Erythroblast (primary cell): ENCODE data around the gene C3orf22.
A peak's percentile ranks its signal among the peaks of the same experiment; 100 is the strongest.
"Not testable (repeated sequence)": the region's sequence is repeated elsewhere in the genome, so short reads cannot be mapped to it uniquely, and the experiment has no call there.

Experiments used
- DNase-seq, 2 experiments: peaks; one replicate each; lab custom pipeline; 2025; lab: John Stamatoyannopoulos, UW
- GATA1 ChIP-seq: IDR thresholded peaks from 2 replicates; pipeline ENCODE4 v1.6.1; 2011; ENCODE audit warnings: low read depth, mild to moderate bottlenecking, control low read depth, low read length, moderate library complexity
- POLR2A ChIP-seq: IDR thresholded peaks from 2 replicates; pipeline ENCODE4 v1.6.1; 2011; ENCODE audit warnings: mild to moderate bottlenecking, low read length

The C3orf22 gene

GRCh38 chr3:126558336-126559071 is at the start of gene C3orf22:
Gene C3orf22 (minus strand): TSS chr3:126558932. CDS start chr3:126553390, 5,542 bp downstream.
- no peak for TF ChIP-seq GATA1
- no peak for TF ChIP-seq POLR2A
- no peak for DNase-seq

DNA sequence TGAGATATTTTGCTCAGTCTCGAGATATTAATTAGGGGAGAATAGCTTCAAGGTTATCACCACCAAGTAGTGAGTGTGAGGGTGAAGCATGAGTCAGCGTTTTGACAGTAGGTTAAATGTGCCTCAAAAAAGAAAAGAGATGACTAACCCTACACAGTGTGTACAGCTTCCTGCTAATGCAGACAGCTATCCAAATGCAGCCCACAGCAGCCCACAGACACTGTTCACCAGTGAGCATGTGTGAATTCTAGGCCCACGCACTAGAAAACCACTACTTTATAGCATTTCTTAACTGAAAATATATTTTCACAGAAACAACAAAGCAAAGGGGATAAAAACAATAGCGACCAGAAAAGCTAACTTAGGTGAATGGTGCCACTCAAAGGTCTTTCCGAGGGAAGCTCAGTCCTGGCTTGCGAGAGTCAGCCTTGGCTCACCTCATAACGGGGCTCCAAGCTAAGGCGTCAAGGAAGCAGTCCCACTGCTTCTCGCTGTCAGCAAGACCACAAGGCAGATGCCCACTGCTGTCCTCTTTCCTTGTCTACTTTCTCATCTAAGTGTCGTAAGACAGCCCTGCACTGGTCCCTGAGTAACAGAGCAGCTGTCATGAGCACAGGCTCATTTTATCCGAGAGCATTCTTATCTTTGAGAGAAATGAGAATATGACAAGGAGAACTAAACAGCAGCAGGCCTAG is 48.6 kb upstream of the C3orf22 start:
- DNase-seq, result peak; percentile 69 to 76
- TF ChIP-seq POLR2A, result no peak
- TF ChIP-seq GATA1, result no peak

- no peak for DNase-seq
- TF ChIP-seq GATA1 (no peak), POLR2A (no peak)
Measured at GRCh38 chr3:126606001-126606400, 47.3 kb upstream of the C3orf22 start.

DNA sequence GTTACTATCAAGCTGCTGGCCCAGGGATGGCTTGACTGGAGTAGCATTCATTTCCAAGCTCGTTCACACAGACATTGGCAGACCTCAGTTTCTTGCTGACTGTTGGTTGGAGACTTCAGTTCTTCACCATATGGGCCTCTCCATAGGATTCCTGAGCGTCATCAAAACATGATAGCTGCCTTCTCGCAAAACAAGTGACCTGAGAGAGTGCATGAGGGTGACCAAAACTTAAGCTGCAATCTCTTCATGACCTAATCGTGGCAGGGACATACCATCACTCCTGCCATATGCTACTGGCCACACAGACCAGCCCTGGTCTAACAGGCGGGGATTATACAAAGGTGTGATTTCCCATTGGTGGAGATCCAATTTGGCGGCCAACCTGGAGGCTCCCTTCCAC is 46.0 kb upstream of the C3orf22 start:
- no peak for TF ChIP-seq GATA1
- TF ChIP-seq POLR2A, result no peak
- DNase-seq, result no peak

DNA sequence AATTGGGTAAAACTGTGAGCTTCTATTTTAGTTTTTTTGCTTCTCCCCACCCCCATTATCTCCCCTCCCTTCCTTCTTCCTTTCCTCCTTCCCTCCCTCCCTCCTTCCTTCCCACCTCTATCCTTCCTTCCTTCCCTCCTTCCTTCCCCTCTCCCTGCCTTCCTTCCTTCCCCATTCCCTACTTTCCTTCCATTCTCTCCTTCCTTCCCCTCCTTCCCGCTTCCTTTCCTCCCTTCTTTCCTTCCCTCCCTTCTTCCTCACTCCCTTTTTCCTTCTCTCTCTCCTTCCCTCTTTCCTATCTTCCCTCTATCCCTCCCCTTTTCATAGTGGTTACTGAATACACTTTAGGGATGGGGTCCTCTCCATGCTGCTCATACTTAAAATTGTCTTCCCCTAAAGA is 40.4 kb upstream of the C3orf22 start:
- no peak for DNase-seq
- TF ChIP-seq GATA1 (no peak), POLR2A (no peak)

- DNase-seq, result not testable (repeated sequence)
Measured at GRCh38 chr3:126595479-126595878, 36.7 kb upstream of the C3orf22 start.

GRCh38 chr3:126591515-126591914 is 32.8 kb upstream of the C3orf22 start:
- not testable (repeated sequence) for DNase-seq

DNA sequence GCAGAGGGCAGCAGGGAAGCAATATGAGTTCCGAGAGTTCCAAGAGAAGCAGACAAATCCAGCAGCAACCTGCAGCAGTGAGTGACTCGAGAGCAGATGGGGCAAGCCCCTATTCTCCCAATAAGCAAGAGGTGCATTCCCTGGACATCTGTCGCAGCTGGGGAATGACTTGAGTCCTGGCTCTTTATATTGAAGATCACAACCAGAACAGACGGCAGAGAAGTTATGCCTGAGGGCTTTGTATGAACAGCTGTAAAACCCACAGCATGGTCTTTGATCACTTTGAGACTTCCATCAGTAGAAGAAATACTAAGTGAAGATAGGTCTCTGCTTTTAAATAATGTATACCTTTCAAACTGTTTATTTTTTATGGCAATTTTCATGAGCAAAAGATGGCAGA is 23.6 kb upstream of the C3orf22 start:
- no peak for DNase-seq
- TF ChIP-seq POLR2A, result no peak
- TF ChIP-seq GATA1, result no peak

DNA sequence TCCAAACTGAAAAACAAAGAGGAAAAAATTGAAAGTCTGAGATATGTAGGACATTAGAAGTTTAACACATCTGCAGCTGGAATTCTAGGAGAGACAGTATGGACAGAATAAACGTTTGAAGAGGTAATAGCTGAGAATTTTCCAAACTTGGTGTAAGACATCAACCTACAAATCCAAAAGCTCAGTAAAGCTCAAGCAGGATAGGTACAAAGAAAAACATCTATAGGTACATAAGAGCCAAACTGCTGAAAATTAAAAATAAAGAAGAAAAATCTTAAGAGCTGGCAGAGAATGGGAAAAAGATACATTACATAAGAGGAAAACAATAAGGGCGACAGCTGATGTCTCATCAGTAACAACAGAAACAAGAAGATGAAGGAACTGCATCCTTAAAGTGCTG is 22.8 kb upstream of the C3orf22 start:
- no peak for TF ChIP-seq POLR2A
- no peak for TF ChIP-seq GATA1
- no peak for DNase-seq

GRCh38 chr3:126580746-126581145 is 22.0 kb upstream of the C3orf22 start:
- no peak for TF ChIP-seq POLR2A
- TF ChIP-seq GATA1, result no peak
- DNase-seq, result no peak

- no peak for DNase-seq
- TF ChIP-seq POLR2A (no peak), GATA1 (no peak)
Measured at GRCh38 chr3:126578702-126579101, 20.0 kb upstream of the C3orf22 start.

DNA sequence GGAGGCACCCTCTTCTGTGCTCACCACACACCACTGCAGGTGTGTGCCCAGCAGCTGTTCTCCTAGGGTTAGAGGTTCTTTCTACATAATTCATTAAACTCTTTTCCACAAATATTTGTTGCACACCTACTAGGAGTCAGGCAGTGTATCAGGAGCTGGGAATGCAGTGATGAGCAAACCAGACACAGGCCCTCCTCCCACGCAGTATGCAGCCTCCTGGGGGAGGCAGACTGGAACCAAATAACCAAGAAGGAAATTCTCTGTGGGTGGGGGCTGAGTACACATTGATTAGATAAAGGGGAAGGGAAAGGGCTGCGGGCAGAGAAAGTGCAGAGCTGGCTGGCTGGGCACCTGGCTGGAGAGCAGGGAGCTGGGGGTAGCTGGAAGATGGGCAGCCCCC is 18.5 kb upstream of the C3orf22 start:
- no peak for DNase-seq
- TF ChIP-seq GATA1 (no peak), POLR2A (no peak)

DNA sequence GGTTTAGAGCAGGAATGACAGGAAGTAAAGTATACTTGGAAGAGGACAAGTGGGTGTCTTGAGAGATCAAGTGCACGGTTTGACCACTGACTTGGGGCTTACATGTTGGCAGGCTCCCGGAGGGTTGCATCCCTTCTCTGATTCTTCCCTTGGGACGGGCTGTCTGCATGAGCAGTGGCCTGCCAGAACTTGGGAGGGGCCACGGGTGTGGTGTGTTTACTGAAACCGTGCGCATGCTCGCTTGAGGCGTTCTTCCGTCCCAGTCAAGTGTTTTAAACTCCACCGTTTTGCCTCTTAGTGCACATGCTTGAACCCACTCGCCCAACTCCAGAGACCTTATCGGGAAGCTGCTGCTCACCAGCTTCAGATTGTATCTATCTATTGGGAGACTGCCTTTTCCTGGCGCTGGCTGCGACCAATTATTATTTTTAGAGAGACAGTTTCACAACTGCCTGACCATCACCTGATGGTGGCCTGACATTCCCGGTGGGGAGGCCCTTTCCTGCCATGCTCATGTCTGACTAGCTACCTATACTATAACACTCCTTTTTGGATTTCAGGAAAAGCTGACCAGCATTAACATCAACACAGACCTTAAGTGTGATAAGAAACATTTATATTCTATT is 14.9 kb upstream of the C3orf22 start:
- no peak for DNase-seq
- no peak for TF ChIP-seq POLR2A
- no peak for TF ChIP-seq GATA1

- TF ChIP-seq POLR2A, result no peak
- TF ChIP-seq GATA1, result no peak
- DNase-seq, result no peak
Measured at GRCh38 chr3:126571078-126571477, 12.3 kb upstream of the C3orf22 start.
